Neural cell (in vitro differentiated cells): ENCODE measurements around the gene PLA2G6. TPM values are rescaled to one million over a fixed set of nuclear protein-coding genes. Genes with fewer than 3 reads are reported as not detected.

Experiments used
- H2AFZ ChIP-seq: fragments of 200-600, 300-800 bp; sonication (generic), shearing (Covaris generic); 2 replicates; pipeline ENCODE4 v1.6.0; 2014; ENCODE audit warnings: low read depth, mild to moderate bottlenecking, antibody characterized with exemption, low read length, moderate library complexity
- H3F3A ChIP-seq: fragments of 200-600 bp; shearing (Covaris generic); 2 replicates; pipeline ENCODE4 v1.6.1; 2016; ENCODE audit warnings: mild to moderate bottlenecking, moderate library complexity, mixed read lengths, antibody characterized with exemption, low read length; ENCODE audit not compliant: insufficient read depth, poor library complexity, severe bottlenecking
- H3K27ac ChIP-seq: fragments of 200-600, 300-800 bp; sonication (generic), shearing (Covaris generic); 2 replicates; pipeline ENCODE4 v1.5.1; 2014; ENCODE audit warnings: mild to moderate bottlenecking, low read length, moderate library complexity
- H3K27me3 ChIP-seq: fragments of 300-800, 200-600 bp; sonication (generic), shearing (Covaris generic); 2 replicates; pipeline ENCODE4 v1.6.0; 2014; ENCODE audit warnings: mild to moderate bottlenecking, low read depth, low read length, moderate library complexity; ENCODE audit not compliant: insufficient read depth
- H3K36me3 ChIP-seq: fragments of 300-800, 200-600 bp; sonication (generic), shearing (Covaris generic); 2 replicates; pipeline ENCODE4 v1.5.1; 2014; ENCODE audit warnings: mild to moderate bottlenecking, antibody characterized with exemption, low read length, moderate library complexity; ENCODE audit not compliant: insufficient read depth
- H3K4me2 ChIP-seq: fragments of 300-800, 200-600 bp; sonication (generic), shearing (Covaris generic); 2 replicates; pipeline ENCODE4 v1.6.0; 2014; ENCODE audit warnings: mild to moderate bottlenecking, low read length
- H3K4me3 ChIP-seq: fragments of 300-800, 200-600 bp; sonication (generic), shearing (Covaris generic); 2 replicates; pipeline ENCODE4 v1.5.1; 2014; ENCODE audit warnings: mild to moderate bottlenecking, low read length, moderate library complexity
- H3K79me2 ChIP-seq: fragments of 200-600 bp; shearing (Covaris generic); replicated peaks from 2 replicates; pipeline ENCODE4 v1.6.0; 2014; ENCODE audit warnings: mild to moderate bottlenecking, low read length, moderate library complexity; ENCODE audit not compliant: insufficient read depth
- H3K9ac ChIP-seq: fragments of 300-800, 200-600 bp; sonication (generic), shearing (Covaris generic); 2 replicates; pipeline ENCODE4 v1.6.1; 2016; ENCODE audit warnings: mild to moderate bottlenecking, low read length, mixed read lengths
- H3K9me2 ChIP-seq: fragments of 200-600 bp; shearing (Covaris generic); 2 replicates; pipeline ENCODE4 v1.6.1; 2016; ENCODE audit warnings: mild to moderate bottlenecking, low read length, mixed read lengths; ENCODE audit not compliant: insufficient read depth
- H3K9me3 ChIP-seq: fragments of 200-600, 300-800 bp; sonication (generic), shearing (Covaris generic); 2 replicates; pipeline ENCODE4 v1.6.1; 2016; ENCODE audit warnings: mild to moderate bottlenecking, mixed run types, low read length, moderate library complexity, mixed read lengths
- H4K20me1 ChIP-seq: fragments of 200-600 bp; shearing (Covaris generic); 2 replicates; pipeline ENCODE4 v1.6.1; 2016; ENCODE audit warnings: mild to moderate bottlenecking, mixed run types; ENCODE audit not compliant: insufficient read depth
- CTCF ChIP-seq: fragments of 450-650 bp; IDR thresholded peaks from 2 replicates; pipeline ENCODE4 v1.5.1; 2014; ENCODE audit warnings: antibody characterized with exemption, mild to moderate bottlenecking, moderate library complexity; ENCODE audit not compliant: poor library complexity, severe bottlenecking
- EP300 ChIP-seq: fragments of 450-650 bp; conservative IDR thresholded peaks from 2 replicates; pipeline ENCODE4 v1.6.1; 2014; ENCODE audit warnings: antibody characterized with exemption, mild to moderate bottlenecking, moderate library complexity; ENCODE audit not compliant: poor library complexity, severe bottlenecking
- EZH2 ChIP-seq: fragments of 200-600, 300-800 bp; shearing (Covaris generic), sonication (generic); IDR thresholded peaks from 2 replicates; pipeline ENCODE4 v1.6.1; 2014; ENCODE audit warnings: antibody characterized with exemption, low read length, borderline replicate concordance, mild to moderate bottlenecking; ENCODE audit not compliant: insufficient read depth, poor library complexity, severe bottlenecking
- MXI1 ChIP-seq: fragments of 450-650 bp; conservative IDR thresholded peaks from 2 replicates; pipeline ENCODE4 v1.6.1; 2014; ENCODE audit warnings: antibody characterized with exemption, mild to moderate bottlenecking; ENCODE audit not compliant: poor library complexity, severe bottlenecking
- POLR2AphosphoS5 ChIP-seq: IDR thresholded peaks from 2 replicates; pipeline ENCODE4 v1.6.1; 2012
- RAD21 ChIP-seq: fragments of 450-650 bp; conservative IDR thresholded peaks from 2 replicates; pipeline ENCODE4 v1.6.1; 2014; ENCODE audit warnings: antibody characterized with exemption, mild to moderate bottlenecking, moderate library complexity
- REST ChIP-seq: IDR thresholded peaks from 2 replicates; pipeline ENCODE4 v1.6.1; 2012; ENCODE audit warnings: borderline replicate concordance
- SMC3 ChIP-seq: fragments of 450-650 bp; conservative IDR thresholded peaks from 2 replicates; pipeline ENCODE4 v1.6.1; 2014; ENCODE audit warnings: antibody characterized with exemption, mild to moderate bottlenecking, moderate library complexity; ENCODE audit not compliant: poor library complexity
- TAF1 ChIP-seq: IDR thresholded peaks from 2 replicates; pipeline ENCODE4 v1.6.1; 2012; ENCODE audit warnings: low read depth
- polyA plus RNA-seq: library from polyadenylated mRNA; depleted of rRNA; stranded (reverse); fragments of >200 nt; gene quantifications from 2 replicates; pipeline ENCODE4 v1.2.3, GENCODE V29; 2014

Gene PLA2G6
- polyA plus RNA-seq, 1 donor from 2014 or later: 18.5 TPM

- Histone ChIP-seq H3K27ac (no peak overlapping the region), H3K79me2 (no peaks in the 10 kb centered on the region), H4K20me1 (no peaks in the 10 kb centered on the region), H3K9ac (no peak overlapping the region), H3F3A (no peaks in the 10 kb centered on the region), H3K9me3 (no peaks in the 10 kb centered on the region), H3K27me3 (no peaks in the 10 kb centered on the region), H3K4me2 (no peak overlapping the region), H3K36me3 (no peaks in the 10 kb centered on the region), H3K9me2 (no peaks in the 10 kb centered on the region), H2AFZ (no peak overlapping the region), H3K4me3 (no peak overlapping the region)
- no peak for TF ChIP-seq EZH2
- no peak for TF ChIP-seq MXI1
- no peak for TF ChIP-seq REST
- TF ChIP-seq POLR2AphosphoS5: no peak
- TF ChIP-seq EP300: no peak
- TF ChIP-seq SMC3: no peak
- TF ChIP-seq CTCF: no peak
- no peak for TF ChIP-seq TAF1
- TF ChIP-seq RAD21: no peak
Observed at GRCh38 chr22:38066381-38067027, 115.1 kb downstream of the PLA2G6 start.

GRCh38 chr22:38065539-38065938, 116.1 kb downstream of the PLA2G6 start:
- Histone ChIP-seq H3K9me3 (no peaks in the 10 kb centered on the region), H3K9me2 (no peaks in the 10 kb centered on the region), H3F3A (no peaks in the 10 kb centered on the region), H3K27me3 (no peaks in the 10 kb centered on the region), H3K27ac (no peak overlapping the region), H3K4me3 (no peak overlapping the region), H2AFZ (no peak overlapping the region), H3K79me2 (no peaks in the 10 kb centered on the region), H4K20me1 (no peaks in the 10 kb centered on the region), H3K9ac (no peak overlapping the region), H3K36me3 (no peaks in the 10 kb centered on the region), H3K4me2 (no peak overlapping the region)
- TF ChIP-seq CTCF (no peak), SMC3 (no peak), EP300 (no peak), TAF1 (no peak), RAD21 (no peak), REST (no peak), MXI1 (no peak), EZH2 (no peak)
